ENCODE data around the gene WDR7.
"Not testable (repeated sequence)": the region's sequence is repeated elsewhere in the genome, so short reads cannot be mapped to it uniquely, and the experiment has no call there.

The WDR7 gene

DNA sequence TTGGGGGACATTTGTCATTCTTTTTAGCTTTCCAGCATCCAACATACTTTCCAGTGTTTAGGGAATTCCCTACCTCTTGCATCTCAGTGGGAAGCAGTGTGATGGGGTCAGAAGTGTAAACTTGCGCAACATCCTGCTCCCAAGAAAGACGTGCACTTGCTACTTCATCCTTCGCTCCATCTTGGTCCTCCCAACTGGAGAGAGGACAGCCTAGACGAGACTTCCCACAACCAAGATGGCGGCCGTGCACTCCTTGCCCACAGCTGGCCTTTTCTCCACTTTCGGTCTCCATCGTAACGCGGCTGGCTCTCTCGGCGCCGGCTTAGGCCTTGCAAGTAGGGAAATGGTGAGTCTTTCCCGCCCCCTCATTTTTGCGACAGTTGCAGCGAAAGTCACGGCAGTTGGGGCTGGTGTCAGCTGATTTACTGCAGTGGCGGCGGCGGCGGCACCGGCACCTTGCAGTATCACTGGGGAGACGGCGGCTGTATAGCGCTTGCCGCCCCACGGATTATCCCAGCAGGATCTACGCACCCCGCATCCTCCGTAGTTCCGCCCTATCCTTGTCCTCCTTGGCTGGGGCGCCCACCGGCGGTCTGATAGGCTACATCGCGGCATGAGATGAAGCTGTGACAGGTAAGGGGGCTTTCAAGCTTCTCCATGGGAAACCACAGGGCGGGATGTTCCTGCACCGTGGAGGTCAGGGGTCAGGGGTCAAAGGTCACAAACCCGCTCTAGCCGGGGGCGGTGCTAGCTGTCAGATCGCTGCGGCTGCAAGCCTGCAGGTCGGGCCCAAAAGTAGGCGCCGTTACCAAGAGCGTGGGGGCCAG lies at the start of gene WDR7:
WDR7 (plus strand) TSS at position 416 of the 827 bp plus-strand sequence. CDS start 21,157 bp downstream, outside the sequence.
- DNase-seq = peak; percentile 98 to 99

DNA sequence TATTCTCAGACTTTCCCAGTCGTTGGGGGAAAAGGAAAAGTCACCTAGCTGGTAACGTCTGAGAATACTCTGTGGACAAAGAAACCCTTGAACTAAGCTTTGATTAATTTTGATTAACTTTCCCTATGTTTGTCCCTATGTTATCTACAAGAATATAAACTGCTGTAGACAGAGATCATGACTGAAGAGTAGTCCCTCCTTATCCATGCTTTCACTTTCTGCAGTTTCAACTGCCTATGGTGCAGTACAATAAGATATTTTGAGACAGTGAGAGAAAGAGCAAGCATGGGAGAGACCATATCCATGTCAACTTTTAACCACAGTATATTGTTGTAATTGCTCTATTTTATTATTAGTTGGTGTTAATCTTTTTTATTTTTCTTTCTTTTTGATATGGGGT lies 44.5 kb upstream of the WDR7 start:
- DNase-seq = no peak

DNA sequence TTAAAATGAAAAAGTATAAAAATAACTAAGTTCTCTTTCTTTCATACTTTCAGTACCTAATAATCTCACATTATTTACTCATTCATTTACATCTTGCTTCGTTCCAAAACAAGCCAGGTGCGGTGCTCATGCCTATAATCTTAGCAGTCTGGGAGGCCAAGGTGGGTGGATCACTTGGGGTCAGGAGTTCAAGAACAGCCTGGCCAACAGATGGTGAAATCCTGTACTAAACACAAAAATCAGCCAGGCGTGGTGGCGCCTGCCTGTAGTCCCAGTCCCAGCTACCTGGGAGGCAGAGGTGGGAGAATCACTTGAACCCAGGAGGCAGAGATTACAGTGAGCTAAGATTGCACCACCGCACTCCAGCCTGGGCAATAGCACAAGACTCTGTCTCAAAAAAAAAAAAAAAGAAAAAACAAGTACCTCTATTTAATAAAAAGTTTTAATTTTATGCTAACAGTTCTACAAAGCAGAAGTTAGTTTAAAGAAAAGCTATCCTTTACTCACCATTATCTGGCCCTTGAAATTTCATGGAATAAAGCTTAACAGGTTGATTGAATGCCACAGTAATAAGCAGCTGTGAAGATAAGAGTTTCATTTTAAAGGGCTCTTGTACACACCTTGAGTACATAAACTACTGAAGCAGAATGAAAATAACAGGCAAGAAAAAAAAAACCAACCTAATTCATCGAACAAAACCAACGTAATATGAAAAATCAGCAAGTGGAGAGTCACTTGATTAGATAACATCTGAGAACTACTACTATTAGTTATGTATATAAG lies 35.2 kb upstream of the WDR7 start:
- no peak for DNase-seq

DNA sequence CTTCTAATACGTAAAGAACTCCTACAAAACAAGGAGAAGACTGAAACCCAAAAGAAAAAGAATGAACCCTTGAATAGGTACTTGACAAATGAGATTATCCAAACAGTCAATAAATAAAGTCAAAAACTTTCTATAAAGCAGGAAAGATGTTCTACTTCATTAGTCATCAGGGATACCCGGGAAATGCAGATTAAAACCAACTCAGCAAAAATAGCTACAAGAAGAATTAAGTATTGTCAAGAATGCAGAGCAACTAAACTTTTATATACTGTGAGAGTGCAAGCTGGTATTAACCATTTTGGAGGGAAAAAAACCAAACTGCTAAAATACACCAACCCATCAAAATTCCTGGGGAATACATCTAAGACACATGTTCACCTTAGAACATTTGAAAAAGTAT lies 23.2 kb upstream of the WDR7 start:
- DNase-seq = no peak

DNA sequence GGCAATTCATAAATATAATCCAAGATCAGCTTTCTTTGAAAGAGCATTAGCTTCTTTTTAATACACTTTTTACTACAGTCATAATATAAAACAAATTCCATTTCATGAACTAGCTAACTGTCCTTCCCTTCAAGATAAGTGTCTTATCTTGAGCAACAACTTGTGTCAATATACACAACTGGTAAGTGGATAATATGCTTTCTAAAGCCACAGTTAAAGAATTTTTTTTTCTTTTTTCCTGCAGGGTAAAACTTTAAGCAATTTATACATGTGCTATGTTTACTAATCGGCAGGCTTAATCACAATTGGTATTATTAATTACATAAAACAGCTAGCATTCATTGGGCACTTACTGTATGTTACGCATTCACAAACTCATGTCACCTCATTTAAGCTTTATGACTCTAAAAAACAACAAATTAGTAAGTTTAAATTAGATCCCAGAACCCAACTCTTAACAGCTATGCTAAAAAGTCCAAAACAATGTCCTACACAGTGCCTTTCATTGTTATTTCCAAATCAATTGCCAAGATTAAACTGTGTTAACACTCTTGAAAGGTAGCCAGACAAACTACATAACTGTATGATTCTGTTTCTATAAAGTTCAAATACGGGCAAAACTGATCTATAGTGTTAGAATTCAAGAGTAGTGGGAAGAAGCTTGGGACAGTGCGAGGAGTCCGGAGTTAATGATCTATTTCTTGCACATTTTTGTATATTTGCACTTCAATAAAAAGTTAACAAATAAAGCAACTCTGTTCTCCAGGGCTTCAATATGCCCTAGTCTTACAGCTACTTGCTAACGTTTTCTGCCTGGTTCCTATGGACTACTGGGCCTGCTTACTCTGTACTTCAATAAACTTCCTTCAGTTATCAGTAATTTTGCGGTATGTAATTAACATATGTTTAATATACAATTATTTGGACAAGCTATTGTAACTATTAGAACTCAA lies 18.8 kb upstream of the WDR7 start:
- DNase-seq = no peak

DNA sequence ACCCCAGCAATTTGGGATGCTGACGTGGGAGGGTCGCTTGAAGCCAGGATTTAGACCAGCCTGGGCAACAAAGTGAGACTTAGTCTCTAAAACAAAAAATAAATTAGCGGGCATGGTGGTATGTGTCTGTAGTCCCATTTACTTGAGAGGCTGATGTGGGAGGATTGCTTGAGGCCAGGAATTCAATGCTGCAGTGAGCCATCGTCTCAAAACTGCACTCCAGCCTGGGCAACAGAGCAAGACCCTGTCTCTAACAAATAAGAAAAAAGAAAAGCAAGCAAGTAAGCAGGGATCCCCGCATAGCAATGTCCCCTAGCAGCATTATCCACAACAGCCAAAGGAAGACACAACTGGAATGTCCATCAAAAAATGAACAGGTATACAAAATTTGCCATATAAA lies 16.2 kb upstream of the WDR7 start:
- DNase-seq = no peak

DNA sequence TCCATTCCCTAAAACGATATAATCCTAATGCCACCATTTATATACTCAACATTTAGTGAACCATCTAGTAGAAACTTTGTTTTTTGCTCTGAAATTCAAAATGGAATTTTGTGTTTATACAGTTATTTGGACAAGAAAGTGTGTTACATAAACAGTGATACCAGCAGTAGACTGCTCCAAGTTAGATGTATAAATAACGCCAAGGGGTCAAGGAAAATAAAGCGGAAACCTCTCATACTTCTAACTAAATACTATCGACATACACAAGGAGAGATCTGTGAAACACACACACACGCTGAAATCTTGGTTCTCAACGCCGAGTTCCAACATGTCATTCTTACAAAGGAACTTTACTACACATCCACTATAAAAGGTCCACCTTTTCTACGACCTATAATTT lies 14.0 kb upstream of the WDR7 start:
- DNase-seq = no peak

DNA sequence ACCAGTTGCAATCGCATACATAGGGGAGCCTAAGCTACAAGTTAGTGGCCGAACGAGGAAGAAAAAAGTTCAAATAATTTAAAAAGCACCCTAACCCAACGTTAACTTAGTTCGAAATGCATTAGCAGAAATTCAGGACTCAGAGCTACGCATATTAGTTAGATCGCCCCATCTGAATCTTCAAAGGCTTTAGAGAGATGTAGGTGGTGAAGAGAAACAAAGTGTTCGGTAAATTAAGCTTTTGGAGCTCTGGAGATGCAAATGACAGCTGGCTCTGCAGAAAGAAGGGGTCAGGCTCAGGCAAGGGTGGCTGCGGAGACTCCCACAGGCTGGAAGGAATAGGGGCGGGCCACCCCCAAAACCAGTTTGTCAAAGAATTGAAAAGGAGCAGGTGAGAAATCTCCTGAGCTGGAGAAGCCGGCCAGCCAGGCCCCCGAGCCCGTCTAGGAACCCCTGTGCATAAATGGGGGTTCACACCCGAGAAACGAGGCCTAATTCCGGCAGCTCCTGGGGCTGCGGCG lies 13.4 kb upstream of the WDR7 start:
- DNase-seq = no peak

DNA sequence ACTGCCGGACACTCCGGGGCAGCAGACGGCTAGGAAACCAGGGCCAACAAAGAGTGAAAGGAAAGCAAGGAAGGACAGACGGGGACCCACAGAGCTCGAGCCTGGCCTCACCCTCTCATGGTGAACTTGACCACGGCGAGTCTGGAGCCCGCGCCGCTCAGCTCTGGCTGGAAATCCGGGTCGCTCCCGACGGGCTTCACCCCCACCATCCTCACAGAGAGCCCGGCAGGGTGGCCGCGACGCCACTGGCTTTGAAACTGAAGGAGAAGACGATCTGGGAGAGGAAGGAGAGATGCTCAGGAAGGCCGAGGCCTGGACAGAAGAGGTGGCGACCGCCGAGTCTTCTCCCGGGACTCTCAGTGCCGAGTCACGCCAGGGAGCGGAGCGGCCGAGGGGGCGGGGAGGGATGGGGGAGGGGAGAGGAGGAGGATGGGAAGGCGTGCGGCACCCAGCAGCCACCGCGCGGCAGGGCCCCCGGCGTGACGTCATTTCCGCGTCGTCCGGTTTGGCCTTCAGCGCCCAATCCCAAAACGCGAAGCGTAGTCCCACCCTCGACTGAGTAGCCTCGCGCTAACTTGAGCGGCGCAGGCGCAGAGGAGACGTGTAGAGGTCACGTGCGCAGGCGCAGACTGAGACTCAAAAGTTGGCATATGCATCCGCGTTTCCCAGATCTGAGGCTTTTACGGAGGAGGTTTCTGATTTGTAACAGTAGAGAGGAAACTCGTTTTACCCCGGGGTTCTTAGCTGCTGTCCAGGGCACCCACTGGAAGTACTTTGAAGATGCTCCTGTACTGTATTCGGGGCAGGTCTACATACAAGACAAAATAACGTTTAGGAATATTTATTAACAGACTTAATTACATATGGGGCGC lies 12.7 kb upstream of the WDR7 start, which contains the start of gene TXNL1:
TXNL1 (minus strand) TSS at position 361 of the 872 bp plus-strand sequence; CDS start at position 209, 152 bp downstream.
- peak; percentile 99 for DNase-seq

DNA sequence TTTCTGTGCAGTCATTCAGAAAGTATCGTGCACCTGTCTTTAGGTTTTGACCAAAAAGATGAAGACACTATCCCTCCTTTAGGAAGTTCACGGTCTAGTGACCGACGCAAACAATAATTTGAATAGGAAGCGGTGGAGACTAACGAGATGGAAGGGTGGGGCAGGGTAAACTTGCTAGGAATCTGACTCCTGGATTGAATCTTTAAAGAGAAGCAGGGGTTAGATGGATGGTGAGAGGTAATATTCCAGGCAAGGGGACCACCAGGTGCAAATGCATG lies 12.1 kb upstream of the WDR7 start:
- DNase-seq = no peak

DNA sequence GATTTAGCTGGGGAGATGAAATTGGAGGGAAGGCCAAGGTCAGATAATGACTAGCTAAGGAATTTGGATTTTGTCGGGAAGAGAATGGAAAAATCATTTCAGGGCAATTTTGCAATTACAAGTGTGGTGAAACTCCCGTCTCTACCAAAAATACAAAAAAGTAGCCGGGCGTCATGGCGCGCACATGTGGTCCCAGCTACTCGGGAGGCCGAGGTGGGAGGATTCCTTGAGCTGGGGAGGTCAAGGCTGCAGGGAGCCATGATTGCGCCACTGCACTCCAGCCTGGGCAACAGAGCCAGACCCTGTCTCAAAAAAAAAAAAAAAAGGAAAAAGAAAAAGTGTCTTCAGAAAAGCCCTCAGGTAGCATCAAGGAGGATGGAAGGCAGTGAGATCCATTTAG lies 11.6 kb upstream of the WDR7 start:
- DNase-seq = no peak

DNA sequence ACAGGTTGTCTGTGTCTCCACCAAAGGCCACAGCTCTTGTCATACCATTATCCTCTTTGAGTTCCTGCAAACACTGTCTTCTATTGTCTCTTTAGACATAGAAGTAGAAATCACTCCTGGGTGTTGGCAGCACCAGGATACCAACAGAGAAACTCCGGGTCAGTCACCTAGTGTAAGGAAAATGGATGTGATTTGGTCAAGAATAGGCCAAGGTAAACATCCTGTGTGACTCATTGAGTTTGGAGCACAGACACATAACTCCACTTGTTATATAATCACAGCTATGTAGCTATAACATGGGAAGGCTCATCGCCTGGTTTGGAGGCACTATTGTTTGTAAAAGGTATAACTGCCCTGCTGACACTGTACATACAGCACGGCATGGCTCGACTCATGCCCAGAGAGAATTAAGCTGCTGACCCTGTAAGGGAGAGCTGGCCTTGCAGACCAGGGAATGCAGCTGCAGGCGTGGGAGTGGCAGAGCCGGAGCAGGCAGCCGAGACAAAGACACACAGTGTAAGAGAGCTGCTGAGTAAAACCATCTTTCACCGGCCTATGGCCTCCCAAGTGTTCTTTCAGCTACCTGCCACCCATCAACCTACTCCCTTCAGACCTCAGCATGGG lies 9.3 kb upstream of the WDR7 start:
- DNase-seq = no peak

DNA sequence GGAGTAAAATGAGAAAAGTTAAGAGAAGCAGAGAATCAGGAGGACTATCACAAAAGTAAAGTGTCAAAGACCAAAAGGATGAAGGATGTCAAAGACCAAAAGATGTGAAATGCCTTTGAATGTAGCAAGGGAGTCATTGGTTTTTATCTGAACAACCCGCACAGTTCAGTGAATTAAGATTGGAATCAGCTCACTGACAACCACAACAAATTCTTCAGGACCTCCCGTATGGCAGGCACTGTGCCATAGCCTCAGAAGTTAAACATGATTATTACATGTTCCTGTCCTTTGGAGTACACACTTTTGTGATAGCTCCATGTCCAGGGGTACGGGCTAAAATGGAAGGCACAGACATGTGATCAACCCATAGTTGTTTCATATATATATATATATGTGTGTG lies 7.8 kb upstream of the WDR7 start:
- DNase-seq = no peak

DNA sequence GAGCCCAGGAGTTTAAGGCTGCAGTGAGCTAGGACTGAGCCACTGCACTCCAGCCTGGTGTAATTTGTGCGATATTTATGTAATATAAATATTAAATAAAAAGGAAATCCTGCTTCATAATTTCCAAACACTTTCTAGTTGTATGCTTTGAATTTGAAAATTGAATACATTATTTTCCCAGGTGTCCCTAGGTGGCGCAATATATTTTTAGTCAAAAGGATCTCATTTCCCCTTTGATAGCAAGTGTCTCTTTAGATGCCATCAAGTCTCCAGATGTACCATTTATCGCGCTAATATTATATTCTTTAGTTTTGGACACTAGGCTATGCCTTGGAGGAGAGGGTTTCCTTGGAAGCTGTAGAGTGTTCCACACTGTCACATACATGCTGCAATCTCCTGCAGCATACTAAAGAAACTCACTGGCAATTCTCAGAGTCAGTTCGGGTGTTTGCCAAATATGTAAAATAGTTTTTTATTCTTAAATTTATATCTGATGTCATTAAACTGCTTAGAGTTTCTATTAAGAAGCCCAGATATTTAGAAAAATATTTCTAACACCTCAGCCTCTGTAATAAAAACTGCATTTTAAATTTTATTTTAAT lies 5.6 kb upstream of the WDR7 start:
- DNase-seq = peak in 1 of 2 donors; percentile 17

DNA sequence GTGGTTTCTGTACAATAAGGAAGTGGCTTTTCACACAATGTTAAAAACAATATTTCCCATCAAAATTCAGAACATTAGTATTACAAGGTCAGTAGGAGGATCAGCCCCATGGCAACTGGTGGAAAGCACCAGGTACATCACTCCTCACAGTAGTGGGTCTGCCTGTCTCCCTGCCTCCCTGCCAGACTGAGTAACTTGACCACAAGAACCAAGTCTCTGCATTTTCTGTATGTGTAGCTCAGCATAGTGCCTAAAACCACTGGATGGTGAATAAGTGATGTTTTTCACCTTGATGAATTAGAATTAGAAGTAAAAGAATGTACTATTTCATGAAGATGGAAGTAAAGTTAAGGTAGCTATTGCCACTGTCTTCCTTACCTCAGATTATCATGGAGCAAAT lies 4.1 kb upstream of the WDR7 start:
- peak in 1 of 2 donors; percentile 23 for DNase-seq

DNA sequence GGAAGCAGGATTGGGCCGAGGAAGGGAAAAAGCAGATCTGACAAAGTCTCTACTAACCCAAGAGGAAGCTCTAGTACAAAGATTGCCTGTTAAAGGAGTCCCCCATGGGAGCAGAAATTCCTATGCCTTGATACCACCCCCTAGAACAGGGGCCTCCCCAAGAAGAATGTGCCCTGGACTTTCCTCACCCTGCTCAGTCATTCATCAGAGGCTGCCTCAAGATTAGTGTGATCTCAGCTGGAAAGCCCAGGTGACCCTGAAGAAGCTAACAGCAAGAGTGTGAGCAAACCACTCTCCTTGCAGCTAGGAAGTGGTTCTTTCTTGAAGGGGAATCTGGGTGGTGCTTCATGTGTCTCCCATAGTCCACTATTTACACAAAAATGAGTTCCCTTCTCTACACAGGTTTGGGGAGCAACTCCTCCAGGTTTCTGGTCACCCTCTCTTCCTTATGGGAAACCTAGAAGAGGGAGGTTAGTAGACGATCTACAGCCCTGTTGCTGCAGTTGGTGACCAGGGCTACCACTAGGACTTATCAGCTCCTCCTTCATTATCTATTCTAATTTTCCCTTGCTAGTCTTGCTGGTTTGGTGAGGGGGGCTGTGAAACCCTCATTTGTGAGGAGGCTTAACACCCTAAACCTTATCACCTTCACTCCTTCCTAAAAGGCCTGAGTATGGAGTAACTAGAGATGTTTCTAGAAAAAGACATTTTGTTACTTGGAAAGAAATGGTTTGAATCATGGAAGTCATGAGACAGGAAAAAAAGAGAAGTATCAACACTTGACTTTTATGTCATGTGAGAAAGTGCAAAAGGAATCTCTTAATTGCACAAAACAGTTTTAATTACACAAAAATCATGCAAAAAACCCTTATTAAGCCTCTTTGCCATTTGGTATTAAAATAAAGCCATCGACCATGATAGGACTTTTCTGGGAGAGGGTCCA lies 2.9 kb upstream of the WDR7 start:
- DNase-seq = peak; percentile 78 to 96

DNA sequence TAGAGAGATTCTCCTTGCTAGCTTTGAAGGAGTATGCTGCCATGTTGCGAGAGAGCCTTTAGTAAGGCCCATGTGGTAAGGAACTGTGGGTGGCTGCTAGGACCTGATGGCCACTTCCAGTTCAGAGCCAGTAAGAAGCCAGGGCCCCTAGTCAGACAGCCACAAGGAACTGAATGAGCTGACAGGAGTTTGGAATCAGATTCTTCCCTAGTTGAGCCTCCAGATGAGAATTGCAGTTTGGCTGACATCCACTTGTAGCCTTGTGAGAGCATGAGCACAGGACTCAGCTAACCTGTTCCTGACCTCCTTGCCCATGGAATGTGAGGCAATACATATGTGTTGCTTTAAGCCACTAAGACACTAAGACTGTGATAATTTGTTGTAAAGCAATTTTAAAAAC lies 1.2 kb upstream of the WDR7 start:
- DNase-seq = peak in 1 of 2 donors; percentile 52

DNA sequence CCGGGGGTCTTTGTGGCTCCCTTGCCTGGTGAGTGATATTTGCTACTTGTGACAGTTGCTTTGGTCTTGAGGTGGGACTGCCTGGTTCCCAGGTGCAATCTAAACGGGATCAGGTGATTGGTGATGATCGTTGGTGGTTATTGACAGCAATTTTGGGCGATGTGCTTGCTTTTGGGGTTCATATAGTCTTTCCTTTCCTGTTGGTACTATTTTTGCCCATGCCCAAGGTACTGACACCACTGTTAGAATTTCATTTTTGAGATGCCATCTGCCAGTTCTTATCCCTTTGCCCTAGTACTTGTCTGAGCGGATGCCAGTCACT lies 573 bp downstream of the WDR7 start:
- DNase-seq = no peak

DNA sequence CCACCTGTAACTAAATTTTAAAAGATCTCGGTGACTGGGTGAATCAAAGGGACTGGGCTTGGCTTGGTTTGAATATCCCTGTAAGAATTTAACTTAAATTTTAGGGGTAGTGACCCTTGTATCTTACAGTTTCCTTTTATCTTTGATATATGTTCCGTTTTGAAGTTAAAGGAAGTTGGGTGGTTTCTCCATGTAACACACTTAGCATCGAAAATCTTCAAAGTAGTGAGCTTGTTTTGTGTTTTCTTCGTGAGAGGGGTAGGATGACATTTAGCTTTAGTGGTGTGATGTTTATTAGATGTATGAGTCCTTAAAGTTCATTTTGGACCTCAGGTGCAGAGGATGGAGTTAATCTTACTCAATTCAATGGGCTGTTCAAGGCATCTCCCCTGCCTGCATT lies 1.6 kb downstream of the WDR7 start:
- DNase-seq = peak in 1 of 2 donors; percentile 20

DNA sequence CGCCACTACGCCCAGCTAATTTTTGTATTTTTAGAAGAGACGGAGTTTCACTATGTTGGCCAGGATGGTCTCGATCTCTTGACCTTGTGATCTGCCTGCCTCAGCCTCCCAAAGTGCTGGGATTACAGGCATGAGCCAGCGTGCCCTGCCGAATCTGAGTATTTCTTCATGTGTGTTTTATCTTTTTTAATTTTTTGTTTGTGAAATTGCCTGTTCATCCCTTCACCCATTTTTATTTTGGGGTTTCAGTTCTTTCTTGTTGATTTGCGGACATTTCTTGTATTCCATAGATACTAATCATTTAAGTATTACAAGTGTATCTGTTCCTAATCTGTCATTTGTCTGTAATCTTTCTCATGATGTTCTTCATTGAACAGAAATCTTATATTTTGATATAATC lies 3.1 kb downstream of the WDR7 start:
- not testable (repeated sequence) for DNase-seq

All from inflammatory macrophage treated with lipopolysaccharide for 1 hour (primary cell).